CD4-positive, alpha-beta T cell (primary cell): ENCODE results near the gene TPRKB. TPM values are rescaled to one million over a fixed set of nuclear protein-coding genes. Genes with fewer than 3 reads are reported as not detected.
"Not testable (repeated sequence)": the region's sequence is repeated elsewhere in the genome, so short reads cannot be mapped to it uniquely, and the experiment has no call there.

Source experiments
- ATAC-seq: fragments of 200-7000 bp; cut with Tn5 transposase; one replicate; pipeline ENCODE4 v1.10.0; 2022; ENCODE audit warnings: mild to moderate bottlenecking; ENCODE audit not compliant: poor library complexity
- CTCF ChIA-PET: fragments of 350-600 bp; sonication (Branson Sonifier 250); formaldehyde crosslinking; loops from one replicate; lab custom pipeline; 2021; ENCODE audit warnings: antibody characterized with exemption, inconsistent platforms; lab: Charles Lee
- POLR2A ChIA-PET: fragments of 350-600 bp; sonication (Branson Sonifier 250); formaldehyde crosslinking; loops from one replicate; lab custom pipeline; 2021; ENCODE audit warnings: antibody characterized with exemption, inconsistent platforms; lab: Charles Lee
- DNase-seq, 14 experiments: peaks; one replicate each; pipeline ENCODE4 v3.0.0-alpha.2; 2013 to 2020; ENCODE audit warnings: mixed read lengths in 2 of 14
- H3K27ac ChIP-seq, 2 donors: one replicate each; pipeline versions ENCODE4 v1.5.1 to v1.7.0; 2013; ENCODE audit warnings: low read length in 2 of 2, low read depth in 1 of 2, mild to moderate bottlenecking in 1 of 2
- H3K27me3 ChIP-seq, 2 experiments: 1 replicate in 1 of 2; 2 replicates in 1 of 2; pipeline versions ENCODE4 v1.6.1 to v1.7.0; 2013; ENCODE audit warnings: low read length in 2 of 2, control low read depth in 1 of 2, mild to moderate bottlenecking in 1 of 2, moderate library complexity in 1 of 2; ENCODE audit not compliant: insufficient read depth in 2 of 2, control insufficient read depth in 1 of 2
- H3K36me3 ChIP-seq: one replicate; pipeline ENCODE4 v1.6.1; 2013; ENCODE audit warnings: low read length, control low read depth; ENCODE audit not compliant: insufficient read depth
- H3K4me1 ChIP-seq: one replicate; pipeline ENCODE4 v1.6.1; 2013; ENCODE audit warnings: low read length, control low read depth; ENCODE audit not compliant: insufficient read depth
- H3K4me3 ChIP-seq: one replicate; pipeline ENCODE4 v1.5.1; 2013; ENCODE audit warnings: mild to moderate bottlenecking, low read length, moderate library complexity
- H3K9me3 ChIP-seq, 2 experiments: 1 replicate in 1 of 2; 2 replicates in 1 of 2; pipeline versions ENCODE4 v1.6.1 to v1.7.0; 2013; ENCODE audit warnings: low read length in 2 of 2, mild to moderate bottlenecking in 2 of 2, control low read depth in 1 of 2, moderate library complexity in 1 of 2; ENCODE audit not compliant: control insufficient read depth in 1 of 2, insufficient read depth in 1 of 2
- H3K27ac Mint-ChIP-seq: one replicate; pipeline ENCODE4 v1.8.0; 2020; ENCODE audit warnings: mixed read lengths
- H3K27me3 Mint-ChIP-seq: one replicate; pipeline ENCODE4 v1.8.0; 2021; ENCODE audit warnings: mixed read lengths
- H3K36me3 Mint-ChIP-seq: one replicate; pipeline ENCODE4 v1.8.0; 2021; ENCODE audit warnings: low read depth, mixed read lengths
- H3K4me1 Mint-ChIP-seq: one replicate; pipeline ENCODE4 v1.8.0; 2021; ENCODE audit warnings: low read depth, mixed read lengths
- H3K4me3 Mint-ChIP-seq: one replicate; pipeline ENCODE4 v1.8.0; 2020; ENCODE audit warnings: mild to moderate bottlenecking, mixed read lengths
- H3K9me3 Mint-ChIP-seq: one replicate; pipeline ENCODE4 v1.8.0; 2020; ENCODE audit warnings: mixed read lengths
- intact Hi-C, 2 experiments: fragments of 100-400 bp; cut with DNase I in 1 of 2; cut with micrococcal nuclease in 1 of 2; formaldehyde crosslinking; loops; one replicate each; pipeline versions ENCODE4 v1.15.1 to v1.9.0; 2023 to 2025; cut with DNase I, micrococcal nuclease
- total RNA-seq, 174 experiments: library from RNA in 2 of 174; stranded (reverse) in 2 of 174; gene quantifications; one replicate each; pipeline ENCODE4 v1.2.3 and lab custom pipeline; 2021 to 2026
- TF ChIP-seq, protein P1 (sequence below): fragments of 200-600 bp; IDR thresholded peaks from one replicate; pipeline ENCODE4 v1.8.0; 2022; ENCODE audit warnings: antibody characterized with exemption, mild to moderate bottlenecking

Gene TPRKB
- total RNA-seq, 2 experiments from 2014 or later, result 16.1 to 18.2 TPM

DNA sequence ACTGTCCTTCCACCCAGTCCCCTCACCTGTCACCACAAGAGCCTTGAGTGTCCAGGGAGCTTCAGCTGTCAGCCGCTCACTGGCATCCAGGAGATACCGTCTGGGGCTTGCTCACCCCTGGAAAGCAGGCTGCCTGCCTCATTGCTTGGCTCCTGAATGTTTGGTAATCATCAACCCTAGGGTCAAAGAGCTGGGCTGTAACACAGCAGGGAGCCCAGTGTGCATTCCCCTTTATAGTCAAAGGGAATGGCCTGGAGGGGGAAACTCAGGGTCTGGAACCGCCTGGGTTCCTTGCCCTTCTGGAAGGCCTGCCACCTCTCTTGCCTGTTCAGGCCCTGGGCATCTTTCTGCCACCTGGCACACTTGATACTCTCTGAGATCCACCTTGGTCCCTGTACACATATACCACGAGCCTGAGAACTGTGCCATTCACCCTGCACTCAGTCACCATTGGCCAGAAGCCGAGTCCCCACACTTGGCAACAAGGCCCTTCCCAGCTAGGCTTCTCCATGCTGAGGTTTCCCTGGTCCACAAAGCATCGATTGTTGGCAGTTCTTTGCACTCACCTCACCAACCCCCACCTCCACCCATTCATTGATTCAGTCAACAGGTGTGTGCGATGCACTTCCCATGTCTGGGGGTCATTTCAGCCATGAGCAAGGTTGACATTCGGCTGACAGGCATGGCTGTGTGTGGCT lies 35.0 kb downstream of the TPRKB start:
- POLR2A ChIA-PET, result no interaction called here
- CTCF ChIA-PET, result no interaction called here
- Histone ChIP-seq H3K4me1 (no peaks in the 10 kb centered on the region), H3K27ac (no peak overlapping the region), H3K9me3 (peaks cover 0 to 10% of the 10 kb centered on the region in 2 experiments), H3K4me3 (no peak overlapping the region), H3K36me3 (no peaks in the 10 kb centered on the region), H3K27me3 (peaks cover 3 to 10% of the 10 kb centered on the region in 2 experiments)
- DNase-seq, result no peak
- ATAC-seq, result no peak
- TF ChIP-seq, protein P1, sequence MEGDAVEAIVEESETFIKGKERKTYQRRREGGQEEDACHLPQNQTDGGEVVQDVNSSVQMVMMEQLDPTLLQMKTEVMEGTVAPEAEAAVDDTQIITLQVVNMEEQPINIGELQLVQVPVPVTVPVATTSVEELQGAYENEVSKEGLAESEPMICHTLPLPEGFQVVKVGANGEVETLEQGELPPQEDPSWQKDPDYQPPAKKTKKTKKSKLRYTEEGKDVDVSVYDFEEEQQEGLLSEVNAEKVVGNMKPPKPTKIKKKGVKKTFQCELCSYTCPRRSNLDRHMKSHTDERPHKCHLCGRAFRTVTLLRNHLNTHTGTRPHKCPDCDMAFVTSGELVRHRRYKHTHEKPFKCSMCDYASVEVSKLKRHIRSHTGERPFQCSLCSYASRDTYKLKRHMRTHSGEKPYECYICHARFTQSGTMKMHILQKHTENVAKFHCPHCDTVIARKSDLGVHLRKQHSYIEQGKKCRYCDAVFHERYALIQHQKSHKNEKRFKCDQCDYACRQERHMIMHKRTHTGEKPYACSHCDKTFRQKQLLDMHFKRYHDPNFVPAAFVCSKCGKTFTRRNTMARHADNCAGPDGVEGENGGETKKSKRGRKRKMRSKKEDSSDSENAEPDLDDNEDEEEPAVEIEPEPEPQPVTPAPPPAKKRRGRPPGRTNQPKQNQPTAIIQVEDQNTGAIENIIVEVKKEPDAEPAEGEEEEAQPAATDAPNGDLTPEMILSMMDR, result no peak
- Mint-ChIP-seq H3K36me3 (peaks cover 8% of the 10 kb centered on the region), H3K4me3 (no peak overlapping the region), H3K4me1 (no peaks in the 10 kb centered on the region), H3K27ac (no peak overlapping the region), H3K9me3 (no peaks in the 10 kb centered on the region), H3K27me3 (peaks cover 29% of the 10 kb centered on the region)
- intact Hi-C loops, result no loop called here

DNA sequence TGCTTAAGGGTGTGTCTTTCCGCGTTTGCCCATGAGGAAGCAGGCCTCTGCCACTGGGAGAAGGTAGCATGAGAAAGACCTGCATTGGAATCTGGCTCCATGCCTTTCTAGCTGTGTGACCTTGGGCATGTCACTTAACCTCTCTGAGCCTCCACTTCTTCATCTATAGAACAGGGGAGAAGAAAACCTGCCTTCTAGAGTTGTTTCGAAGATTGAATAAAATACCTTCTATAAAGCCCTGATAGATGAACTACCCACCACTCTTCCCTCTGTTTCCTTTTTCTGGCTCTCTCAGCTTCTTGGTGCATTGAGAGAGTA lies 35.7 kb downstream of the TPRKB start:
- H3K9me3 Mint-ChIP-seq, H3K4me1 ChIP-seq, H3K36me3 ChIP-seq, H3K27ac ChIP-seq, DNase-seq, H3K36me3 Mint-ChIP-seq, H3K27me3 ChIP-seq, H3K4me1 Mint-ChIP-seq, H3K9me3 ChIP-seq, ATAC-seq, H3K27ac Mint-ChIP-seq, POLR2A ChIA-PET, intact Hi-C loops, CTCF ChIA-PET, H3K4me3 ChIP-seq, H3K4me3 Mint-ChIP-seq: not testable (repeated sequence)
- peaks cover 29% of the 10 kb centered on the region for H3K27me3 Mint-ChIP-seq

DNA sequence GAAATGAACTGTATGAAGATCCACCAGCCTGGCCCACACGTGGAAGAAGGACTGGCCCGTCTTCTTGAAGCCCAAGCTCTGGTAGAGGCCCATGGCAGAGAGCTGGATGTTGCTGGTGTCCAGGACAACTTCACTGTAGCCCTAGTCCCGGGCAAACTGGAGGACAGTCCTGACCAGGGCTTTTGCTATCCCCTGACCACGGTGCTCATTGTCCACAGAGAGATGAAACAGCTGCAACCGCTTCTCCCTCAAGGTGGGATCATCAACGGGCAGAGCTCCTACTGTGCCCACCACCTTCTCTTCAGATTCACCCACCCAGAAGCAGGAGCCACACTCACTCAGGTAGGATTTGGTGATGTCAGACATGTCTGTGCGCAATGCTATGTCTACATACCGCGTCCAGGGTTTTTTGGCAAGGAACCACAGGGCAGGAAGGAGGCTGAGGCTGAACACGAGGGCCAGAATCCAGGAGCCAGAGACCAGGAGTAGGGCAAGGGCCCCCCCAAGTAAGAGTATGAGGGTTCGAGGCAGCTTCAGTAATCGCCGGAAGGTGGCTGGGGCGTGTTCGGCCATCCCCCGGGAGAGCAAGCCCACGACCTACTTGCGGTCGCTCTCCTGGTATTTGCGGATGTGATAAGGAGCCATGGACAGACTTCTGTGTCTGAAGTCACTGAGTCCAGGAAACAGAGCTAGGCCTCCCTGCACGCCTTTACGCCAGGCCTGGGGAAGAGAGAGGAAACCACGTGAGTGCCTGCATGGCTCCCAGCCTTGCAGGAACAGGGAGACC lies 36.3 kb downstream of the TPRKB start:
- intact Hi-C loops, result no loop called here
- no peaks in the 10 kb centered on the region for H3K36me3 ChIP-seq
- Mint-ChIP-seq H3K36me3 (peaks cover 8% of the 10 kb centered on the region), H3K4me3 (no peak overlapping the region), H3K27me3 (peaks cover 29% of the 10 kb centered on the region), H3K27ac (no peak overlapping the region), H3K4me1 (no peaks in the 10 kb centered on the region), H3K9me3 (no peaks in the 10 kb centered on the region)
- H3K9me3 ChIP-seq, result peaks cover 0 to 10% of the 10 kb centered on the region in 2 experiments
- H3K4me3 ChIP-seq, result no peak overlapping the region
- ChIA-PET POLR2A (no interaction called here), CTCF (no interaction called here)
- ATAC-seq (no peak), DNase-seq (no peak)
- H3K27ac ChIP-seq, result no peak overlapping the region
- no peaks in the 10 kb centered on the region for H3K4me1 ChIP-seq
- H3K27me3 ChIP-seq, result peaks cover 3 to 10% of the 10 kb centered on the region in 2 experiments
- TF ChIP-seq, protein P1, result no peak
